ENCODE measurements around the gene USP40.

Gene USP40

GRCh38 chr2:233459426-233459825 is 107.2 kb downstream of the USP40 start:
- Mint-ChIP-seq H3K4me3 (no peak overlapping the region), H3K9me3 (no peaks in the 10 kb centered on the region), H3K27ac (no peak overlapping the region), H3K36me3 (peaks cover 60 to 73% of the 10 kb centered on the region in 2 donors), H3K27me3 (no peaks in the 10 kb centered on the region), H3K4me1 (peaks cover 0 to 4% of the 10 kb centered on the region in 2 donors)
- no peak for ATAC-seq (replicated peaks)
- DNase-seq, result no peak

- no peak overlapping the region for H3K4me3 Mint-ChIP-seq
- ATAC-seq (replicated peaks) (no peak), DNase-seq (no peak)
- H3K27ac Mint-ChIP-seq, result no peak overlapping the region
- peaks cover 58 to 72% of the 10 kb centered on the region in 2 donors for H3K36me3 Mint-ChIP-seq
- no peaks in the 10 kb centered on the region for H3K27me3 Mint-ChIP-seq
- peaks cover 0 to 4% of the 10 kb centered on the region in 2 donors for H3K4me1 Mint-ChIP-seq
- H3K9me3 Mint-ChIP-seq, result no peaks in the 10 kb centered on the region
Observed at GRCh38 chr2:233458826-233459225, 107.8 kb downstream of the USP40 start.

GRCh38 chr2:233458031-233458610 is 108.5 kb downstream of the USP40 start:
- Mint-ChIP-seq H3K27me3 (no peaks in the 10 kb centered on the region), H3K9me3 (no peaks in the 10 kb centered on the region), H3K4me3 (no peak overlapping the region), H3K4me1 (peaks cover 4% of the 10 kb centered on the region in 2 donors), H3K36me3 (peaks cover 58 to 72% of the 10 kb centered on the region in 2 donors), H3K27ac (no peak overlapping the region)
- no peak for ATAC-seq (replicated peaks)
- DNase-seq, result no peak

- DNase-seq, result no peak
- peaks cover 55 to 69% of the 10 kb centered on the region in 2 donors for H3K36me3 Mint-ChIP-seq
- no peaks in the 10 kb centered on the region for H3K9me3 Mint-ChIP-seq
- ATAC-seq (replicated peaks), result no peak
- H3K4me3 Mint-ChIP-seq, result no peak overlapping the region
- H3K27ac Mint-ChIP-seq, result peak overlapping the region; percentile 74
- no peaks in the 10 kb centered on the region for H3K27me3 Mint-ChIP-seq
- H3K4me1 Mint-ChIP-seq, result peaks cover 4 to 6% of the 10 kb centered on the region in 2 donors
Observed at GRCh38 chr2:233457356-233457755, 109.2 kb downstream of the USP40 start.

- ATAC-seq (replicated peaks) (no peak), DNase-seq (no peak)
- Mint-ChIP-seq H3K4me1 (peaks cover 6 to 10% of the 10 kb centered on the region in 2 donors), H3K27me3 (no peaks in the 10 kb centered on the region), H3K36me3 (peaks cover 54 to 68% of the 10 kb centered on the region in 2 donors), H3K4me3 (no peak overlapping the region), H3K9me3 (no peaks in the 10 kb centered on the region), H3K27ac (peak overlapping the region; percentile 74)
Observed at GRCh38 chr2:233456934-233457333, 109.6 kb downstream of the USP40 start.

- H3K9me3 Mint-ChIP-seq, result no peaks in the 10 kb centered on the region
- DNase-seq, result no peak
Observed at GRCh38 chr2:233456111-233456510, 110.5 kb downstream of the USP40 start.

GRCh38 chr2:233455491-233455890 is 111.1 kb downstream of the USP40 start:
- H3K4me1 Mint-ChIP-seq, result peaks cover 6 to 10% of the 10 kb centered on the region in 2 donors
- H3K9me3 Mint-ChIP-seq, result no peaks in the 10 kb centered on the region
- peaks cover 47 to 62% of the 10 kb centered on the region in 2 donors for H3K36me3 Mint-ChIP-seq
- no peak overlapping the region for H3K4me3 Mint-ChIP-seq
- ATAC-seq (replicated peaks) (no peak), DNase-seq (no peak)
- peak overlapping the region; percentile 25 for H3K27ac Mint-ChIP-seq
- no peaks in the 10 kb centered on the region for H3K27me3 Mint-ChIP-seq

More at GRCh38 chr2:233456111-233456510, 110.5 kb downstream of the USP40 start:
- Mint-ChIP-seq H3K27ac (peak overlapping the region; percentile 9), H3K36me3 (peaks cover 51 to 60% of the 10 kb centered on the region in 2 donors), H3K27me3 (no peaks in the 10 kb centered on the region), H3K4me3 (no peak overlapping the region), H3K4me1 (peaks cover 6 to 10% of the 10 kb centered on the region in 2 donors)
- ATAC-seq (replicated peaks), result no peak

GRCh38 chr2:233455006-233455405 is 111.6 kb downstream of the USP40 start:
- H3K9me3 Mint-ChIP-seq, result no peaks in the 10 kb centered on the region
- H3K4me1 Mint-ChIP-seq, result peaks cover 6 to 10% of the 10 kb centered on the region in 2 donors
- no peak overlapping the region for H3K4me3 Mint-ChIP-seq
- DNase-seq (no peak), ATAC-seq (replicated peaks) (no peak)
- peaks cover 47 to 61% of the 10 kb centered on the region in 2 donors for H3K36me3 Mint-ChIP-seq
- no peaks in the 10 kb centered on the region for H3K27me3 Mint-ChIP-seq
- H3K27ac Mint-ChIP-seq, result no peak overlapping the region

GRCh38 chr2:233453916-233454315 is 112.7 kb downstream of the USP40 start:
- ATAC-seq (replicated peaks) (no peak), DNase-seq (no peak)
- H3K36me3 Mint-ChIP-seq, result peaks cover 55 to 62% of the 10 kb centered on the region in 2 donors
- H3K4me3 Mint-ChIP-seq, result no peak overlapping the region
- peaks cover 8 to 10% of the 10 kb centered on the region in 2 donors for H3K4me1 Mint-ChIP-seq
- no peaks in the 10 kb centered on the region for H3K9me3 Mint-ChIP-seq
- no peaks in the 10 kb centered on the region for H3K27me3 Mint-ChIP-seq
- H3K27ac Mint-ChIP-seq, result peak overlapping the region; percentile 75

GRCh38 chr2:233453111-233453915 is 113.3 kb downstream of the USP40 start:
- Mint-ChIP-seq H3K27me3 (no peaks in the 10 kb centered on the region), H3K9me3 (no peaks in the 10 kb centered on the region), H3K4me3 (no peak overlapping the region), H3K4me1 (peaks cover 8 to 12% of the 10 kb centered on the region in 2 donors), H3K36me3 (peaks cover 53 to 66% of the 10 kb centered on the region in 2 donors), H3K27ac (peak overlapping the region; percentile 75)
- ATAC-seq (replicated peaks) (no peak), DNase-seq (no peak)

GRCh38 chr2:233451950-233452349 is 114.6 kb downstream of the USP40 start:
- H3K4me1 Mint-ChIP-seq, result peaks cover 9 to 15% of the 10 kb centered on the region in 2 donors
- peaks cover 53 to 66% of the 10 kb centered on the region in 2 donors for H3K36me3 Mint-ChIP-seq
- H3K9me3 Mint-ChIP-seq, result no peaks in the 10 kb centered on the region
- DNase-seq (no peak), ATAC-seq (replicated peaks) (no peak)
- H3K4me3 Mint-ChIP-seq, result no peak overlapping the region
- H3K27ac Mint-ChIP-seq, result peak overlapping the region; percentile 75
- H3K27me3 Mint-ChIP-seq, result no peaks in the 10 kb centered on the region

- ATAC-seq (replicated peaks) (no peak), DNase-seq (no peak)
- H3K4me3 Mint-ChIP-seq, result no peak overlapping the region
- no peak overlapping the region for H3K27ac Mint-ChIP-seq
- no peaks in the 10 kb centered on the region for H3K9me3 Mint-ChIP-seq
- peaks cover 54 to 67% of the 10 kb centered on the region in 2 donors for H3K36me3 Mint-ChIP-seq
- no peaks in the 10 kb centered on the region for H3K27me3 Mint-ChIP-seq
- H3K4me1 Mint-ChIP-seq, result peaks cover 9 to 15% of the 10 kb centered on the region in 2 donors
Observed at GRCh38 chr2:233450864-233451575, 115.6 kb downstream of the USP40 start.

GRCh38 chr2:233449921-233450863 is 116.4 kb downstream of the USP40 start:
- Mint-ChIP-seq H3K27ac (peak overlapping the region; percentile 42), H3K36me3 (peaks cover 51 to 66% of the 10 kb centered on the region in 2 donors), H3K4me3 (no peak overlapping the region), H3K4me1 (peaks cover 10 to 16% of the 10 kb centered on the region in 2 donors), H3K27me3 (no peaks in the 10 kb centered on the region), H3K9me3 (no peaks in the 10 kb centered on the region)
- no peak for DNase-seq
- no peak for ATAC-seq (replicated peaks)

Measured in stimulated activated naive B cell treated with anti-CD40 and anti-IgM and Interleukin-4, amounts not matched to agents 10 μg/mL and 1 μg/mL and 100 μg/mL, for 72 hours (primary cell).